Epidermal melanocyte (primary cell): ENCODE measurements around the gene GNB2.
A peak's percentile ranks its signal among the peaks of the same experiment; 100 is the strongest.
"Not testable (repeated sequence)": the region's sequence is repeated elsewhere in the genome, so short reads cannot be mapped to it uniquely, and the experiment has no call there.

Source experiments
- DNase-seq: peaks from one replicate; pipeline ENCODE4 v3.0.0; 2011; ENCODE audit warnings: low spot score; ENCODE audit not compliant: insufficient read length

Gene GNB2

GRCh38 chr7:100662194-100662776 is 11.3 kb upstream of the GNB2 start:
- DNase-seq = not testable (repeated sequence)

GRCh38 chr7:100665168-100665726 is 8.3 kb upstream of the GNB2 start:
- no peak for DNase-seq

- DNase-seq = no peak
Observed at GRCh38 chr7:100667331-100668068, 6.0 kb upstream of the GNB2 start.

GRCh38 chr7:100668069-100668449 is 5.5 kb upstream of the GNB2 start:
- DNase-seq = no peak

GRCh38 chr7:100669106-100669505 is 4.4 kb upstream of the GNB2 start:
- not testable (repeated sequence) for DNase-seq

GRCh38 chr7:100670074-100670473 is 3.5 kb upstream of the GNB2 start:
- no peak for DNase-seq

GRCh38 chr7:100671353-100672327 is 1.9 kb upstream of the GNB2 start:
- DNase-seq = no peak

- DNase-seq = no peak
Observed at GRCh38 chr7:100673942-100674410, 436 bp downstream of the GNB2 start.

GRCh38 chr7:100674411-100675104 is 1.0 kb downstream of the GNB2 start:
- DNase-seq = no peak

- no peak for DNase-seq
Observed at GRCh38 chr7:100675105-100675451, 1.5 kb downstream of the GNB2 start.

GRCh38 chr7:100675581-100676350 is 2.2 kb downstream of the GNB2 start:
- DNase-seq = peak; percentile 68

GRCh38 chr7:100676501-100677306 is 3.2 kb downstream of the GNB2 start:
- DNase-seq = no peak

GRCh38 chr7:100677308-100678267 is 4.0 kb downstream of the GNB2 start:
- no peak for DNase-seq

- DNase-seq = no peak
Observed at GRCh38 chr7:100678291-100678984, 4.9 kb downstream of the GNB2 start.

- DNase-seq = no peak
Observed at GRCh38 chr7:100679129-100679926, 5.8 kb downstream of the GNB2 start.

GRCh38 chr7:100679927-100680575 is 6.5 kb downstream of the GNB2 start:
- DNase-seq = no peak
